Kidney (tissue), 22 donors: Measurements from ENCODE around the gene CRYL1. TPM values are rescaled to one million over a fixed set of nuclear protein-coding genes. Genes with fewer than 3 reads are reported as not detected.

ENCODE experiments used
- DNase-seq, 5 donors: peaks; one replicate each; pipeline ENCODE4 v3.0.0-alpha.2; 2013 to 2020
- FAIRE-seq: peaks from 2 replicates; lab custom pipeline; 2012; peaks lifted over from hg19 to GRCh38; lab: Jason Lieb, UNC
- H3K27ac ChIP-seq, 2 donors: one replicate each; pipeline ENCODE4 v1.7.0; 2013; ENCODE audit warnings: low read depth in 2 of 2, low read length in 2 of 2, inconsistent platforms in 1 of 2
- H3K27me3 ChIP-seq: one replicate; pipeline ENCODE4 v1.7.1; 2013; ENCODE audit warnings: low read length, inconsistent platforms; ENCODE audit not compliant: control insufficient read depth, insufficient read depth
- H3K36me3 ChIP-seq, 3 donors: one replicate each; pipeline versions ENCODE4 v1.7.0 to v1.7.1; 2013; ENCODE audit warnings: low read length in 3 of 3, control low read depth in 1 of 3, inconsistent platforms in 1 of 3; ENCODE audit not compliant: insufficient read depth in 3 of 3, control insufficient read depth in 2 of 3
- H3K4me1 ChIP-seq, 3 donors: one replicate each; pipeline versions ENCODE4 v1.7.0 to v1.7.1; 2013; ENCODE audit warnings: low read length in 3 of 3, inconsistent platforms in 1 of 3, low read depth in 1 of 3; ENCODE audit not compliant: control insufficient read depth in 2 of 3, insufficient read depth in 2 of 3
- H3K4me3 ChIP-seq, 3 donors: one replicate each; pipeline versions ENCODE4 v1.7.0 to v1.8.1; 2013; ENCODE audit warnings: low read length in 3 of 3, control low read depth in 1 of 3, inconsistent platforms in 1 of 3
- H3K9ac ChIP-seq, 3 donors: one replicate each; pipeline versions ENCODE4 v1.7.0 to v1.7.1; 2013; ENCODE audit warnings: low read length in 3 of 3, control low read depth in 1 of 3, inconsistent platforms in 1 of 3
- H3K9me3 ChIP-seq, 3 donors: one replicate each; pipeline versions ENCODE4 v1.7.0 to v1.7.1; 2013; ENCODE audit warnings: low read length in 3 of 3, control low read depth in 1 of 3, inconsistent platforms in 1 of 3; ENCODE audit not compliant: control insufficient read depth in 2 of 3, insufficient read depth in 1 of 3
- intact Hi-C: fragments of 100-400 bp; cut with DNase I; formaldehyde crosslinking; loops from one replicate; pipeline ENCODE4 v1.11.1; 2022
- long read RNA-seq, 10 donors: library from polyadenylated mRNA in 1 of 10; unstranded in 1 of 10; transcript quantifications; one replicate each; pipeline ENCODE4 v2.0.0 and lab custom pipeline, GENCODE V29; 2021 to 2026
- polyA plus RNA-seq: library from polyadenylated mRNA; stranded (reverse); fragments of 350-450 nt; fragmentation: Illumina TruSeq; extraction: RNeasy Lipid Tissue Mini Kit (QIAGEN cat#74804); gene quantifications from one replicate; pipeline ENCODE4 v1.2.3, GENCODE V29; 2014; ENCODE audit warnings: low read depth, low replicate concordance; ENCODE audit not compliant: insufficient read depth
- total RNA-seq: library from RNA; stranded (reverse); fragmentation: NEBNext Ultra II Directional; extraction: Animal tissue kit (Norgen Biotek cat#: 25700); gene quantifications from one replicate; pipeline ENCODE4 v1.2.1, GENCODE V29; 2021
- TF ChIP-seq, protein P1 (sequence below): IDR thresholded peaks from 3 replicates; pipeline ENCODE4 v1.5.1; 2012; ENCODE audit warnings: mild to moderate bottlenecking, moderate library complexity, borderline replicate concordance; ENCODE audit not compliant: insufficient read depth; ENCODE audit errors: extremely low read depth
- donor health status: control.
- donor health status: control.
- donor health status: control.
- donor health status: control.
- donor health status: control.
- donor health status: DM: yes; HTN: yes; CAD: no.
- donor health status: Normal renal cell carcinoma (clear cell type).

Gene CRYL1, protein sequence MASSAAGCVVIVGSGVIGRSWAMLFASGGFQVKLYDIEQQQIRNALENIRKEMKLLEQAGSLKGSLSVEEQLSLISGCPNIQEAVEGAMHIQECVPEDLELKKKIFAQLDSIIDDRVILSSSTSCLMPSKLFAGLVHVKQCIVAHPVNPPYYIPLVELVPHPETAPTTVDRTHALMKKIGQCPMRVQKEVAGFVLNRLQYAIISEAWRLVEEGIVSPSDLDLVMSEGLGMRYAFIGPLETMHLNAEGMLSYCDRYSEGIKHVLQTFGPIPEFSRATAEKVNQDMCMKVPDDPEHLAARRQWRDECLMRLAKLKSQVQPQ
- total RNA-seq: 130 TPM
- polyA plus RNA-seq: 462 TPM
- long read RNA-seq, donor 1, transcript CRYL1-201 (8 exons, 1,485 nt): major isoform, 35 of 46 reads
- long read RNA-seq, donor 1, transcript CRYL1-209 (7 exons, 1,331 nt): minor isoform, 11 of 46 reads
- long read RNA-seq, donor 1, partial matches to known transcripts: 0 of 46 reads
- long read RNA-seq, donor 1, other reads (novel, unspliced or antisense): 0 of 46 reads
- long read RNA-seq, donor 2, transcript CRYL1-201 (8 exons, 1,485 nt): major isoform, 45 of 50 reads
- long read RNA-seq, donor 2, transcript CRYL1-209 (7 exons, 1,331 nt): minor isoform, 5 of 50 reads
- long read RNA-seq, donor 2, partial matches to known transcripts: 0 of 50 reads
- long read RNA-seq, donor 2, other reads (novel, unspliced or antisense): 0 of 50 reads
- long read RNA-seq, donor 3, transcript CRYL1-201 (8 exons, 1,485 nt): major isoform, 56 of 70 reads
- long read RNA-seq, donor 3, transcript CRYL1-209 (7 exons, 1,331 nt): minor isoform, 14 of 70 reads
- long read RNA-seq, donor 3, partial matches to known transcripts: 0 of 70 reads
- long read RNA-seq, donor 3, other reads (novel, unspliced or antisense): 0 of 70 reads
- long read RNA-seq, donor 4, transcript CRYL1-209 (7 exons, 1,331 nt): minor isoform, 7 of 45 reads
- long read RNA-seq, donor 4, transcript CRYL1-201 (8 exons, 1,485 nt): major isoform, 38 of 45 reads
- long read RNA-seq, donor 4, partial matches to known transcripts: 0 of 45 reads
- long read RNA-seq, donor 4, other reads (novel, unspliced or antisense): 0 of 45 reads
- long read RNA-seq, donor 5, partial matches to known transcripts: 0 of 3 reads
- long read RNA-seq, donor 5, other reads (novel, unspliced or antisense): 0 of 3 reads
- long read RNA-seq, donor 6, transcript CRYL1-201 (8 exons, 1,485 nt): major isoform, 59 of 67 reads
- long read RNA-seq, donor 6, partial matches to known transcripts: 5 of 67 reads
- long read RNA-seq, donor 6, other reads (novel, unspliced or antisense): 0 of 67 reads
- long read RNA-seq, donor 7, transcript CRYL1-201 (8 exons, 1,485 nt): major isoform, 111 of 139 reads
- long read RNA-seq, donor 7, transcript CRYL1-209 (7 exons, 1,331 nt): minor isoform, 9 of 139 reads
- long read RNA-seq, donor 7, partial matches to known transcripts: 4 of 139 reads
- long read RNA-seq, donor 7, other reads (novel, unspliced or antisense): 14 of 139 reads
- long read RNA-seq, donor 8, transcript CRYL1-201 (8 exons, 1,485 nt): major isoform, 30 of 32 reads
- long read RNA-seq, donor 8, partial matches to known transcripts: 0 of 32 reads
- long read RNA-seq, donor 8, other reads (novel, unspliced or antisense): 0 of 32 reads
- long read RNA-seq, donor 9, transcript CRYL1-201 (8 exons, 1,485 nt): major isoform, 15 of 16 reads
- long read RNA-seq, donor 9, partial matches to known transcripts: 0 of 16 reads
- long read RNA-seq, donor 9, other reads (novel, unspliced or antisense): 0 of 16 reads
- long read RNA-seq, donor 10, transcript CRYL1-201 (8 exons, 1,485 nt): major isoform, 48 of 52 reads
- long read RNA-seq, donor 10, partial matches to known transcripts: 0 of 52 reads
- long read RNA-seq, donor 10, other reads (novel, unspliced or antisense): 0 of 52 reads

DNA sequence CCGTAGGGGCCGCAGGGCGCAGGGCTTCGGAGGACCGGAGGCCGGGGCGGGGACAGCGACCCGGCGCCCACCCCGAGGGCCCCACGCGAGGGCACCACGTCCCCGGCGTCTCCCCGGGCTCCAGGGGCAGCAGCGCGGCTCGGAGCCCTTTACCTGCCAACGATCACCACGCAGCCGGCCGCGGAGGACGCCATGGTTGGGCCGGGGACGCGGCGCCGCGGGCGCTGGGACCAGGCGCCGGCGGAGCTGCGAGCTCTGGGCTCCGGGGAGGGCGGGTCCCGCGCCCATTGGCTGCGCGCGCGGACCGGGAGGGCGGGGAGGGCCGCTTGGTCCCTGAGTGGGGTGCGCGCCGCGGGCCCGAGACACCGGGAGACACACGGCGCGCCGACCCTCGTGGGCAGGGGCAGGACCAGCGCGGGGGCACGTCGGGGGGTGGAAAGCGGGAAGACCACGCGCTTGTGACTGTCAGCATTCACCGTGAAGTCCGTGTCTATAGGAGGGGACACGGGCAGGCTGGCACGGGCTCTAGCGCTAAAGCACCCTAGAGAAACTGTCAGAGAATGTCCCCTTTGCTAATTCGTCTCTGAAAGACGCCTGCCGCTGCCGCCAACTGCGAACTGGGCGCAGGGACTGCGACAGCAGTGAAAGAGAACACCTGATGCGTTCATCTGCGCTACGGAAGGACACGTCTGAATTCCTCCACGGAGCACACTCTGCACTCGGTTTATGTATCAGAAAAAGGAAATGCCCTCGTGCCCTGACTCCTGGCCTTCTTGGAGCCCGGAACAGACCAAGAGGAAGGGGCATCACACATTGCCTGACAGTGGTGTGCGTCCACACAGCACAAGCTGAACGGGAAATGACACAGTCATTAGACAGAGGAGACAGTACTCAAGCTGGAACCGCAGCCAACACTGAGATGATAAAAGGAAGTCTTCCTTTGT, at the start of gene CRYL1:
CRYL1 (minus strand) TSS at position 257 of the 944 bp plus-strand sequence; CDS start at position 194, 63 bp downstream.
- Histone ChIP-seq H3K9ac (peak within 1 kb of the TSS; percentile 72 to 100 (median 98)), H3K36me3 (no peaks in the 10 kb centered on the region), H3K27ac (peak within 1 kb of the TSS; percentile 98), H3K27me3 (no peaks in the 10 kb centered on the region), H3K4me3 (peak within 1 kb of the TSS; percentile 70 to 96 (median 96)), H3K9me3 (no peaks in the 10 kb centered on the region), H3K4me1 (peaks cover 0 to 17% (median 12%) of the 10 kb centered on the region in 3 donors)
- TF ChIP-seq, protein P1, sequence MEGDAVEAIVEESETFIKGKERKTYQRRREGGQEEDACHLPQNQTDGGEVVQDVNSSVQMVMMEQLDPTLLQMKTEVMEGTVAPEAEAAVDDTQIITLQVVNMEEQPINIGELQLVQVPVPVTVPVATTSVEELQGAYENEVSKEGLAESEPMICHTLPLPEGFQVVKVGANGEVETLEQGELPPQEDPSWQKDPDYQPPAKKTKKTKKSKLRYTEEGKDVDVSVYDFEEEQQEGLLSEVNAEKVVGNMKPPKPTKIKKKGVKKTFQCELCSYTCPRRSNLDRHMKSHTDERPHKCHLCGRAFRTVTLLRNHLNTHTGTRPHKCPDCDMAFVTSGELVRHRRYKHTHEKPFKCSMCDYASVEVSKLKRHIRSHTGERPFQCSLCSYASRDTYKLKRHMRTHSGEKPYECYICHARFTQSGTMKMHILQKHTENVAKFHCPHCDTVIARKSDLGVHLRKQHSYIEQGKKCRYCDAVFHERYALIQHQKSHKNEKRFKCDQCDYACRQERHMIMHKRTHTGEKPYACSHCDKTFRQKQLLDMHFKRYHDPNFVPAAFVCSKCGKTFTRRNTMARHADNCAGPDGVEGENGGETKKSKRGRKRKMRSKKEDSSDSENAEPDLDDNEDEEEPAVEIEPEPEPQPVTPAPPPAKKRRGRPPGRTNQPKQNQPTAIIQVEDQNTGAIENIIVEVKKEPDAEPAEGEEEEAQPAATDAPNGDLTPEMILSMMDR: no peak
- peak; percentile 58 to 92 (median 72) for DNase-seq
- intact Hi-C loops: no loop called here
- no peak for FAIRE-seq

DNA sequence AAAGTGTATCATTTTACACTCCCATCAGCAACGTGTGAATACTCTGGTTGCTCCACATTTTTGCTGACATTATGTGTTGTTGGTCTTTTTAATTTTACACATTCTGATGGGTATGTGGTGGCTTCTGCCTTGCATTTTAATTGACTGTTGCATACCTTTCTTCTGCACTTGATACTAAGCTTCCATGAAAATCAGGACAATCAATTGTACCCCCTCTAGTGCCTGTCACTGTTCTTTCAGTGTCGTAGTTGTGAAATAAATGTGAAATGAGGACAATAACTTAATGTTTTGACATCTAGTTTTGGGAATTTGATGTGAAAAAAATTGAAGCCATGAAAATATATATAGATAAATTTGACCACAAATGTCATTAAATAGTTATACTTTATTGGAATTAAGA, 48.0 kb upstream of the CRYL1 start:
- Histone ChIP-seq H3K27ac (no peak overlapping the region), H3K36me3 (peaks cover 2 to 7% (median 5%) of the 10 kb centered on the region in 3 donors), H3K4me1 (no peaks in the 10 kb centered on the region), H3K9ac (no peak overlapping the region), H3K27me3 (no peaks in the 10 kb centered on the region), H3K4me3 (no peak overlapping the region), H3K9me3 (peaks cover 0 to 5% (median 0%) of the 10 kb centered on the region in 3 donors)
- intact Hi-C loops: no loop called here
- no peak for DNase-seq
- TF ChIP-seq, protein P1: no peak
- no peak for FAIRE-seq
